Stimulated activated CD8-positive, alpha-beta memory T cell treated with anti-CD3 and anti-CD28 coated beads, Interleukin-15, amount 100 ng/mL, for 4 hours (primary cell): ENCODE results near the gene BMPR1A.

Source experiments
- DNase-seq, 2 donors: peaks; one replicate each; pipeline ENCODE4 v3.0.0-alpha.2; 2020; ENCODE audit warnings: low read depth in 2 of 2

BMPR1A gene

GRCh38 chr10:86955501-86956194 lies 199.2 kb downstream of the BMPR1A start:
- no peak for DNase-seq

GRCh38 chr10:86956195-86956847 lies 199.9 kb downstream of the BMPR1A start:
- DNase-seq, result no peak

GRCh38 chr10:86956848-86957448 lies 200.5 kb downstream of the BMPR1A start:
- no peak for DNase-seq

DNA sequence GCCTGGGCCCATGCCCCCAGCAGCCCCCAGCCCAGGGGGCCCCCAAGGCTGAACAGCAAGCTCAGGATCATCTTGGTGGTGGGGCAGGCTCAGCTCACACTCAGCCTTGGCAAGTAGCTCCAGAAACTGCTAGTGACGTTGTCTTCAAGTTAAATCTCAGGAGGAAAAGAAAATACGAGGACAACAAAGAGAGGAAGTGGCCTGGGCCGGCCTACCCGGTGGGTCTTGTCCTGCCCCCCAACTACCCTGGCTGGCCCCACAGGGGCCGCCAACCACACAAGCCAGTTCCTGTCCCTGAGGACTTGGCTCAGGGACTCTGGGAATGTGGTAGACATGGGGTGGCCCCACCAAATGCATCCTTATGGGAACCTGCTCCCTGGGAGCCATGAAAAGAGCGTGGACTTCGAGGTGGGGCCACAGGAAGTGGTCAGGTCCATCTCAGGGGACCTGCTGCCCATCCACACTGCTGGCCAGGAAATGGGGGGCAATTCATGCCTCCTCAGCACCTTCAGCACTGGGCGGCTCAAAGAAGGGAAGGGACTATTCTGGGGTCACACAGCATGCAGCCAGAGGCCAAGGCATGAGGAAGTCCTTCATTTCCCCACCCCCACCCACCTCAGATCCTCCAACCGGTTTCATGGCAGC lies 201.2 kb downstream of the BMPR1A start, which contains the start of gene MMRN2:
TSS of gene MMRN2 (minus strand) at position 145 of the 645 bp plus-strand sequence. CDS start at position 71, 74 bp downstream.
- DNase-seq, result no peak

DNA sequence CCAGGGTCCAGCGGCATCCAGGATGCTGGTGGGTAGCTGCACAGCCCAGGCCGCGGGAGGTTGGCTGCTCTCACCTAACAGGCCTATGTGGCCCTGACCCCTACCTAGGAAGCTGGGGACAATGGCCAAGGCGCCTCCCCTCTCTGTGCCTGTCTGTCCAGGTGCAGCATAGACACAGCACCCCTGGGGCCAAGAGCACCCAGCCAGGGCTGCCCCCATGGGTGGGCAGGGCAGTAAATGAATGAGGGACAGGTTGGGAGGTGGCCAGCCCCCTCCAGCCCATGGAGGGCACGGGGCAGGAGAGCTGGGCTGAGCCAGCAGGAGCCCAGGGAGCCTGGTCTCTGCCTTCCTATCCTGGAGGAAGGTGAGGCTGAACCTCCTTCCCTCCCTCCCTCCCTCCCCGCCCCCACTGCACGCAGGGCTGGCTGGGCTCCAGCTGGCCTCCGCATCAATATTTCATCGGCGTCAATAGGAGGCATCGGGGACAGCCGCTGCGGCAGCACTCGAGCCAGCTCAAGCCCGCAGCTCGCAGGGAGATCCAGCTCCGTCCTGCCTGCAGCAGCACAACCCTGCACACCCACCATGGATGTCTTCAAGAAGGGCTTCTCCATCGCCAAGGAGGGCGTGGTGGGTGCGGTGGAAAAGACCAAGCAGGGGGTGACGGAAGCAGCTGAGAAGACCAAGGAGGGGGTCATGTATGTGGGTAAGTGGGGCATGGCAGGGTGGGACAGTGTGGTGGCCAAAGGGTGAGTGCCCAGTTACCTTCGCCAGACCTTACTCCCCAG lies 201.9 kb downstream of the BMPR1A start, which contains the start of gene SNCG:
TSS of gene SNCG (plus strand) at position 484 of the 785 bp plus-strand sequence. CDS start at position 583, 99 bp downstream.
- no peak for DNase-seq

GRCh38 chr10:86958901-86959736 lies 202.7 kb downstream of the BMPR1A start:
- no peak for DNase-seq

DNA sequence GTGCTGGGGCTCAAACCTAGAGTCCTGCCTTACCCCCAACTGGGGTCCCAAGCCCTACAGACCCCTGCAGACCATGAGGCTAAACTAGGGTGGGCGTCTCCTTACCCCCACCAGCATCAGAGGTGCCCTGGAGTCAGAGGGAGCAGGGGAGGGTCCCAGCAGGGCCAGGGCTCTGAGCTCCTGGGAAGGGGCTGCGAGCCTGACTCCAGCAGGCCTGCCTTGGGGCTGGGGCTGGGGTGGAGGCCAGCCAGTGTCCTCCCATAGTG lies 203.3 kb downstream of the BMPR1A start:
- DNase-seq, result no peak

DNA sequence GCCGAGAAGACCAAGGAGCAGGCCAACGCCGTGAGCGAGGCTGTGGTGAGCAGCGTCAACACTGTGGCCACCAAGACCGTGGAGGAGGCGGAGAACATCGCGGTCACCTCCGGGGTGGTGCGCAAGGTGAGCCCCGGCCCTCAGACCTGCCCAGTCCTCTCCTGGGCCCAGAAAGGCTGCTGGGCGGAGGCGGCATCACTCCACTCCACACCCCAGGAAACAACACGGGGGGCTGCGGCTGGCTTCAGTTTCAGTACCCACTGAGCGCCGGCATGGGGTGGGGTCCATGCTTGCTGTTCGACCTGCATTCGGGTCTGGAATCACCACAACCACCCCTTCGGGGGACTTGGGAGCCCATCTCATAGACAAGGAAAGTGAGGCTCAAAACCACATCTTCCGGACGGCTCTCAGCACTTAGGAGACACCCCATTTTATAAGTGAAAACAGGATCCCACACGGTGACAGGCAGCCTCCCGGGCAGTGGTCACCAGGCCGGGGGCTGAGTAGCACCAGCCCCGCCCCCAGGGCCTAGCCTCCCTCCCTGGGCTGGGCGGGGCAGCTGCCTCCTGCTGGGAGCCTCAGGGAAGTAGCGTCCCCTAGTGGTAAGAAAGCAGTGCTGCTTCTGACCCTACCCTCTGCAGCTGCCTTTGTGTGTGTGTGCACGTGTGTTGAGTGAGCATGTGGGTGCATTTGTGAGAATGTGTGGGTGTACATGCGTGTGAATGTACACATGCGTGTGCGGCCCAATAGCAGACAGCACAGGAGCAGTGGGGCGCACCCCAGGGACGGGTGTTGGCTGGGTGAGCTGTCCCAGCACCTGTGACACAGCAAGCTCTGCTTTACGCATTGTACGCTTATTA lies 203.8 kb downstream of the BMPR1A start:
- DNase-seq, result no peak

DNA sequence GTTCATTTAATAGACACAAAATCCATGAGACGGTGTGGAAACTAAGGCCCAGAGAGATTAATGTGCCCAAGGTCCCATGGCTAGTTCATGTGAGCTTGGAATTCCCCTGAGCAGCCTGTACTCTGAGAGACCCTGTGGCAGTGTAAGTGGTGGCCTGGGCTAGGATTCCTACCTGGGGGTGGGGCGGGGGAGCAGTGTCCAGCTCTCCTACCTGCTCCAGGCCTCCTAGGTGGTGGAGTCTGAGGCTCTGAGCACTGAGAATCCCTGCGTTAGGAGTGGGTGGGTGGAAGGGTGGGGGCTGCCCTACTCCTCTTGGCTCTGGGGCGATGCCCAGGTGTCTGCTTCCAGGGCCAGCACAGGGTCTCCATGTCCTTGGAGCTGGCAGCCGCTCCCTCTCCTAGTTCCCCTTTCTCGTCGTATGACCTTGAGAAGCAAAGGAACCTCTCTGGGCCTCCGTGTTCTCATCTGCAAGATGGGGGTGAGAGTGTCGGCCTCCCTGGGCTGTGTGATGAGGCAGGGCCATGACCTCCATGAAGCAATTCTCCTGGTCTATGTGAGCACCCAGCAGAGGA lies 204.5 kb downstream of the BMPR1A start:
- no peak for DNase-seq

DNA sequence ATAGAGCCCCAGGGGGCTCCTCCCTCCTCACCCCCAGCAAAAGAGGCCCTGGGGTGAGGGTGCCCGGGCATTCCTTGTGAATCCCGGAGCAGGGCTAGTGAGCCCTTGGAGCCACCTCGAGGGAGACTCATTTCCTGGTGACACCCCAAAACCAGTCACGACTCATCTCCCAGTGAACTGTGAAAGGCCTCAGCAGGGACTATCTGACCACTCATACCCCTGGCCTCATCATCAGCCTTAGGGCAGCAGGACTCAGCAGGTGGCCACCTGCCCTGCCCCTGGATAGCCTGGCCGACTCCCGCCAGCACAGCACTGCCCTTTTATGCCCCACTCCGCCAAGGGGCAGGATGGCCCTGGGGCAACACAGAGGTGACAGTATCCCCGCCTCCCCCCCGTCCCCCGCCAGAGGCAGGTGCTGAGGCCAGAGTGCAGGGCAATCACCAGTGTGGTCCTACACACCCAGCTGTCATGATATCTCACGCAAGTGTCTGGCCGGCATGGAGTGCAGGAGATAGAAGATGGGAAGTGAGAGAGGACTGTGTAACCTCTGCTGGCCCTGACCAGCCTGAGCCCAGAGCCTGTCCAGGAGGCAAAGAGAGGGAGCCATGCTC lies 205.2 kb downstream of the BMPR1A start:
- DNase-seq, result no peak

DNA sequence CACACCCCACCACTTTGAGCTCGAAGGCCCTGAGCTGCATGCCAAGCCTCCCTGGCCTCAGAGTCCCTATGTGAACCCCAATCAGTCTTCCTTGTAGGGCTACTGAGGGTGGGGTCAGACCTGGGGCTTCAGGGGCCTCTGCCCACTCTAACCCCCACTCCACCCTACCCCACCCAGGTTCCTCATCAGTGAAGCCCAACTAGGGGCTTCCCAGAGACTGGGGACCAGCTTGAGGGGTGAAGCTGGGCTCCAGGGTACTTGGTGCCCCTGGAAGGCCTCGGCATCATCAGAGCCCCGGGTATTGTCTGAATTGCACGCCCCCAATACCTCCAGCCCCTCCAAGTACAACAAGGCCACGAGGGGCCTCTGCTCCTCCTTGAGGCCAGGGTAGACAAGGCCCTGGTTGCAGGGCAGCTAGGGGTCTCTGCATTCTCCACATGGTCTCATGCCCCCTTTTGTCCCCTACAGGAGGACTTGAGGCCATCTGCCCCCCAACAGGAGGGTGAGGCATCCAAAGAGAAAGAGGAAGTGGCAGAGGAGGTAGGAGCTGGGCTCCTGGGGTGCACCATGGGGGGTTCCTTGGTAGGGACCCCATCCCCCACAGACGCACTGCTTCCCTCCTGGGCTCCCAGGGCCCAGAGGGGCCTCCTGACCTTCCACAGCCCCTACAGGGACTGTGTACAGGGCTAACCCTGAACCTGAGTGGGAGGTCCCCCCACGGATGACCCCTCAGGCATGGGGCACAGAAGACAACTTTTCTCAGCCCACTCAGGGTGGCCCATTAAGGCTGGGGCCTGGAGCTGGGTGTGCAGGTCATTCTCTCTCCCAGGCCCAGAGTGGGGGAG lies 205.9 kb downstream of the BMPR1A start:
- no peak for DNase-seq

DNA sequence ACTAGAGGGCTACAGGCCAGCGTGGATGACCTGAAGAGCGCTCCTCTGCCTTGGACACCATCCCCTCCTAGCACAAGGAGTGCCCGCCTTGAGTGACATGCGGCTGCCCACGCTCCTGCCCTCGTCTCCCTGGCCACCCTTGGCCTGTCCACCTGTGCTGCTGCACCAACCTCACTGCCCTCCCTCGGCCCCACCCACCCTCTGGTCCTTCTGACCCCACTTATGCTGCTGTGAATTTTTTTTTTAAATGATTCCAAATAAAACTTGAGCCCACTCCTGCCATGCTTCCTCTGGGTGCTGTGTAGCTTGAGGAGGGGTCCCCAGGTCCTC lies 206.5 kb downstream of the BMPR1A start:
- DNase-seq, result no peak

DNA sequence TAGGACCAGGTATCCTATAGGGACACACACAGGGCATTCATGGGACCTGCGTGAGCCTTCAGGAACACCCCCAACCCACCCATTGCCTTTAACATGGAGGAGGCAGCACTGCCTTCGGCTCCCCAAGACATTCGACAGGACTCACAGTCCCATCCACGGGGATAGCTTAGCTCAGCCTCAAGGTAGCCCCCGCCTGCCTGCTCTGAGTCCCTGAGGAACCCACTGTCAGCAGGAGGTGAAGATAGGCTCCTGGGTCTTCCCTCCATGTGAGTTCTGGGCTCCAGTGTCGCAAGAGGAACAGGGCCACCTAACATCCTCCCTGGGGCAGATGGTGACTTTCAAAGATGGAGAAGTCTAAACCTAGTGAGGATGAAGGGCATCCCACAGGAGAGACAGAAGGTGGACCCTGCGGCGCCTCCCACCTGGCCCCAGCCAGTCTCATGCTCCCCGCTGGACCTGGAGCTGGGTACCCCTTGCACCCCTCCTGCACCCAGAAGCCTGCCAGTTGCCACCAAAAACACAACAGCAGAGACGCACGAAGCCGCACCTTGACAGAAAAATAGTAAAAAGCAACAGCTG lies 207.0 kb downstream of the BMPR1A start:
- no peak for DNase-seq

DNA sequence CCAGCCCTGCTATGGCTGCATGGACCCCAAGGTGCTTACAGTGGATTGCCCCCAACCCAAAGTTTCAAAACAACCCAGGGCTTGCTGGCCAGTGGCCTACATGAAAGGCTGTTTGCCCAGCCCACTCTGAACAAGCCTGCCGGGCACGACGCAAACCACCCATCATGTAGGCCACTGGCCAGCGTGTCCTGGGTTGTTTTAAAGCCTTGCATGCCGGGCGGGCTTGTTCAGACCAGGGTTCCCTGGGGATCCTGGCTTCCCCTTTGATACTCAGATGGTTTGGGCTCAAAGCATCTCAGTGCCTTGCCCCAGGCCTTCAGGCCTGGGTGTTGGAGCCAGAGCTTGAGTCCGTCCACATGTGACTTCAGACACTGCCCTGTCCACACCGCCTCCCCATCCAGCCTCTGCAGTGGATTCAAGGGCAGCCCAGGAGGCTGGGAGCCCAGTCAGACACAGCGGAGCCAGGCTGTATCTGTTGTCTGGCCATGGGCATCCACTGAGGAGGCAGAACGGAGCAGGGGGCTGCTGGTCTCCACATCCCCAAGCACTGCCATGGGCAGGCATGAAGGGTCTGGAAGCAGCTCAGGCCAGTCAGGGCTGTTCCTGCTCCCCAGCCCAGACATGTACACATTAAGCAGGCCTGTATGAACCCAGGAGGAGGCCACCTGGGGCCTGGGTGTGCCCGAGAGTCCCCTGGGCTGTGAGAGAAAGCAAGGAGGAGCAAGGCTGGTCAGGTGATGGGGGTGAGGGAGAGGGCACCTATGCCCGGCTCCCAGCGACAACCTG lies 207.8 kb downstream of the BMPR1A start:
- no peak for DNase-seq

- DNase-seq, result no peak
Measured at GRCh38 chr10:86964847-86965190, 208.4 kb downstream of the BMPR1A start.

DNA sequence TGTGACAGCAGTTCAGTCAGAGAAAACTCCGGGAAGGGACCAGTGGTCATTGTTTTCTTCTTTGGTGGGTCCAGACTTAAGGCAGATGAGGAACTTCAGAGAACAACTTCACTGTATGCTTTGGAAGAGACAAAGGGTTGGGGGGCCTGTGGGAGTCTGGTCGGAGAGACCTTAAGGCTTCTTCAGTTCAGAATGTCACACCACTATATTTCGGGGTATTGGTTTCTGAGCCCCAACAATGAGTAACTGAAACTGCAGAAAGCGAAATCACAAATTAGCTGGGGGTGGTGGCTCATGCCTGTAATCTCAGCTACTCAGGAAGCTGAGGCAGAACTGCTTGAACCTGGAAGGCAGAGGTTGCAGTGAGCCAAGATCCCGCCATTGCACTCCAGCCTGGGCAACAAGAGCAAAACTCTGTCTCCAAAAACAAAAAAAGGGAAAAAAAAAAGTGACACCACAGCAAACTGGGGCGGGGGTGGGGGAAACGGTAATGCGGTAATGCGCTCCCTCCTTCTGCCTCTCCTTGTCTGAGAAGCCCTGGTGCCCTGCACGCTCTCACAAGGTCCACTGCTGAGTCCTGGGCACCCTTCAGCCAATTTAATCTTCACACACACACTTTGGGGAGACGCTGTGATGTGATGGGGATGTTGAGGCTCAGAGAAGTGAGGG lies 209.7 kb downstream of the BMPR1A start:
- DNase-seq, result no peak

GRCh38 chr10:86967481-86967941 lies 211.1 kb downstream of the BMPR1A start:
- DNase-seq, result no peak
